ENCODE measurements around the gene GMPR2. TPM values are rescaled to one million over a fixed set of nuclear protein-coding genes. Genes with fewer than 3 reads are reported as not detected.
A peak's percentile ranks its signal among the peaks of the same experiment; 100 is the strongest.

GMPR2 gene
- total RNA-seq, 1 experiment from 2014 or later, result 85.8 TPM

GRCh38 chr14:24194873-24195185, 37.9 kb upstream of the GMPR2 start:
- Histone ChIP-seq H3K4me3 (ENCODE audit: low read depth, low read length, poor library complexity, severe bottlenecking) (peak overlapping the region; percentile 81), H3K27ac (ENCODE audit: low read depth, low read length, poor library complexity, severe bottlenecking) (peak overlapping the region; percentile 97), H3K9me3 (ENCODE audit: low read depth, low read length, poor library complexity, severe bottlenecking) (no peaks in the 10 kb centered on the region), H3K27me3 (replicated peaks; ENCODE audit: insufficient read depth, low read depth, low read length, poor library complexity) (no peaks in the 10 kb centered on the region), H3K36me3 (ENCODE audit: insufficient read depth, low read length, poor library complexity, severe bottlenecking) (peaks cover 13% of the 10 kb centered on the region), H3K4me1 (ENCODE audit: insufficient read depth, low read length, poor library complexity, severe bottlenecking) (peaks cover 11% of the 10 kb centered on the region)
- BruUV-seq (replicated peaks), result no TSS peak
- CTCF ChIA-PET, result no interaction called here
- POLR2A ChIA-PET (ENCODE audit: low non-redundant PET), result no interaction called here
- no peak for DNase-seq (ENCODE audit: low spot score)
- intact Hi-C loops (cut with micrococcal nuclease; ENCODE audit: unreplicated experiment), result loop anchor here (2.0 kb wide), 1 partner anchor 36 kb away; no protein-coding TSS in a partner anchor
- no peak for TF ChIP-seq CTCF (conservative IDR thresholded peaks at IDR 0.05; ENCODE audit: low read depth, low read length)
- no peak for TF ChIP-seq EZH2 (IDR thresholded peaks at IDR 0.05; ENCODE audit: borderline replicate concordance, low read depth, low read length, poor library complexity, severe bottlenecking)

GRCh38 chr14:24195186-24196070, 37.3 kb upstream of the GMPR2 start, which contains the start of gene TM9SF1:
Gene TM9SF1 (minus strand): TSS chr14:24195441. CDS start chr14:24195019, 422 bp downstream.
- TF ChIP-seq EZH2 (IDR thresholded peaks at IDR 0.05; ENCODE audit: borderline replicate concordance, low read depth, low read length, poor library complexity, severe bottlenecking) (no peak), CTCF (conservative IDR thresholded peaks at IDR 0.05; ENCODE audit: low read depth, low read length) (no peak)
- peaks cover 13% of the 10 kb centered on the region for H3K36me3 ChIP-seq (ENCODE audit: insufficient read depth, low read length, poor library complexity, severe bottlenecking)
- H3K27me3 ChIP-seq (replicated peaks; ENCODE audit: insufficient read depth, low read depth, low read length, poor library complexity), result no peaks in the 10 kb centered on the region
- DNase-seq (ENCODE audit: low spot score), result peak; percentile 91
- H3K27ac ChIP-seq (ENCODE audit: low read depth, low read length, poor library complexity, severe bottlenecking), result peak within 1 kb of the TSS; percentile 97
- peaks cover 11% of the 10 kb centered on the region for H3K4me1 ChIP-seq (ENCODE audit: insufficient read depth, low read length, poor library complexity, severe bottlenecking)
- ChIA-PET POLR2A (ENCODE audit: low non-redundant PET) (interaction anchor here (0.6 to 1.3 kb wide), 3 partner anchors 18 to 54 kb away, joined by 3 to 4 read pairs (median 3); partner anchors contain the start of genes CHMP4A, EMC9 and TINF2), CTCF (interaction anchor here (0.6 kb wide), 1 partner anchor 20 kb away, joined by 3 read pairs; no protein-coding TSS in a partner anchor)
- intact Hi-C loops (cut with micrococcal nuclease; ENCODE audit: unreplicated experiment), result loop anchor here (2.0 kb wide), 1 partner anchor 35 kb away; no protein-coding TSS in a partner anchor
- no TSS peak for BruUV-seq (replicated peaks)
- H3K9me3 ChIP-seq (ENCODE audit: low read depth, low read length, poor library complexity, severe bottlenecking), result no peaks in the 10 kb centered on the region
- H3K4me3 ChIP-seq (ENCODE audit: low read depth, low read length, poor library complexity, severe bottlenecking), result peak within 1 kb of the TSS; percentile 81

- no peak for TF ChIP-seq CTCF (conservative IDR thresholded peaks at IDR 0.05; ENCODE audit: low read depth, low read length)
- POLR2A ChIA-PET (ENCODE audit: low non-redundant PET), result interaction anchor here (1.3 kb wide), 1 partner anchor 17 kb away, joined by 3 read pairs; the partner anchor contains the start of gene CHMP4A
- intact Hi-C loops (cut with micrococcal nuclease; ENCODE audit: unreplicated experiment), result no loop called here
Measured at GRCh38 chr14:24196071-24197055, 36.4 kb upstream of the GMPR2 start.

More at GRCh38 chr14:24196071-24197055, 36.4 kb upstream of the GMPR2 start:
- Histone ChIP-seq H3K4me3 (ENCODE audit: low read depth, low read length, poor library complexity, severe bottlenecking) (peak overlapping the region; percentile 81), H3K4me1 (ENCODE audit: insufficient read depth, low read length, poor library complexity, severe bottlenecking) (peaks cover 11% of the 10 kb centered on the region), H3K27ac (ENCODE audit: low read depth, low read length, poor library complexity, severe bottlenecking) (peak overlapping the region; percentile 97), H3K27me3 (replicated peaks; ENCODE audit: insufficient read depth, low read depth, low read length, poor library complexity) (no peaks in the 10 kb centered on the region), H3K36me3 (ENCODE audit: insufficient read depth, low read length, poor library complexity, severe bottlenecking) (peaks cover 14% of the 10 kb centered on the region), H3K9me3 (ENCODE audit: low read depth, low read length, poor library complexity, severe bottlenecking) (no peaks in the 10 kb centered on the region)
- BruUV-seq (replicated peaks), result TSS peak; percentile 67
- CTCF ChIA-PET, result no interaction called here
- no peak for DNase-seq (ENCODE audit: low spot score)
